Raji (cell line): ENCODE results near the gene TRDMT1.

Source experiments
- POLR2A ChIP-seq: IDR thresholded peaks from 2 replicates; pipeline ENCODE4 v1.6.1; 2011; ENCODE audit warnings: low read depth, low read length, control low read depth; ENCODE audit not compliant: insufficient read depth

The TRDMT1 gene

GRCh38 chr10:17179002-17179401, 22.5 kb downstream of the TRDMT1 start:
- TF ChIP-seq POLR2A = no peak

GRCh38 chr10:17178006-17178405, 23.5 kb downstream of the TRDMT1 start:
- no peak for TF ChIP-seq POLR2A

- TF ChIP-seq POLR2A = no peak
Measured at GRCh38 chr10:17177014-17177413, 24.5 kb downstream of the TRDMT1 start.

GRCh38 chr10:17176091-17176490, 25.4 kb downstream of the TRDMT1 start:
- no peak for TF ChIP-seq POLR2A

- no peak for TF ChIP-seq POLR2A
Measured at GRCh38 chr10:17175551-17175950, 25.9 kb downstream of the TRDMT1 start.

DNA sequence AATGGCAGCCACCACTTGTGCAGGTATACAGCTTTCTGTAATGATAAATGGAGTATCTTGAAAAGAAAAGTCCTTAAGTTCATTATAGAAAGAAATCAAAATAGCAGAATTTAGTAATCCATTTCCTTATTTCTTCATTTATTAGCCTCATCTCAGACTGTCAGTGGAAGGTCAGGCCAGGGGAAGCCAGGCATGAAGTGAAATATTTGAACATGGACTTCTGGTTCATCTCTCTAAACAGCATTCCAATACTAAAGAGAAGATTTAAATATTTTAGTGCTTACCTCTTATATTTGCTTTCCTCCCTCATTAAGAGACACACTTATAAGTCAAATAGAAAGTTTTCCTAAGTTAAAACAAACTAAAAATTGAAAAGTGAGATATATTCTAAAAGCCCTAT, 26.8 kb downstream of the TRDMT1 start:
- TF ChIP-seq POLR2A = no peak

DNA sequence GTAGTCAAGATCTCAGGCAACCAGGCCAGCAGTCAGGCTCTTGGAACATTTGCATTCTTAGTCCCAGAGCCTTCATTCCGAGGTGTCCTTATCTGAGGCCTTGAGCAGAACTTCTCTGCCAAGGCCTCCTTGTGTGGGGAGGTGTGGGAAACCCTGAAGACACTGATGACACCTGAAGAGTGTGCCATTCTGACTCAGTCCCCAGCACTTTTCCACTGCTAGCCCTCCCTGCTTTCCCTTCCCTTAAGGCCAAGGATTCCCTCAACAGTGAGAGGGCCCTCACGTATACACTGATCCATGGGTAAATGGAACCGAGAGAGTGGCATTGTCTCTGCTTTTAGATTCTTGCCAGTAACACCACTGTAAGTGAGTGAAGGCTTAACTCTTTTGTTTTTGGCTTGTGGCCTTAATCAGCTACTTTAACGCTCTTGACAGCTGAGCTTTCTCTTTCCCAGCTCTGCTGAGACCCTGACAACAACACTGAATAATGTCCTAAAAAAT, 30.3 kb downstream of the TRDMT1 start:
- TF ChIP-seq POLR2A = no peak

DNA sequence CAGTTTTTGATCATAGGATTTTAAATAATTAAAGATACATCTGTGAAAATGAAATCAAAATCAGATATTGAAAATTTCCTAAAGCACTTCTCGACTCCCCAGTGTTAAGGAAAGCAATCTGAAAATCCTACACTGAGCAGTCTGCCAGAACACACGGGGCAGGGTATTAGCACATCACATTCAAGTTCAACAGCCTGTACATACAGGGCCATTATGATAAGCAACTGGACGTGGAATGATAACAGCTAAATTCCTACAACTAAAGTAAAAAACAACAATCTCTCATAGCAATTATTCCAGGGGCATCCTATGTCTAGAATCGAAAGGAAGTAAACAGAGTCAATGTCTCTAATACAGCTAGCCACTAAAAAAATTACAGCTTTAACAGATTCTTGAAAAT, 31.7 kb downstream of the TRDMT1 start:
- TF ChIP-seq POLR2A = no peak

- no peak for TF ChIP-seq POLR2A
Measured at GRCh38 chr10:17166699-17167098, 34.8 kb downstream of the TRDMT1 start.

DNA sequence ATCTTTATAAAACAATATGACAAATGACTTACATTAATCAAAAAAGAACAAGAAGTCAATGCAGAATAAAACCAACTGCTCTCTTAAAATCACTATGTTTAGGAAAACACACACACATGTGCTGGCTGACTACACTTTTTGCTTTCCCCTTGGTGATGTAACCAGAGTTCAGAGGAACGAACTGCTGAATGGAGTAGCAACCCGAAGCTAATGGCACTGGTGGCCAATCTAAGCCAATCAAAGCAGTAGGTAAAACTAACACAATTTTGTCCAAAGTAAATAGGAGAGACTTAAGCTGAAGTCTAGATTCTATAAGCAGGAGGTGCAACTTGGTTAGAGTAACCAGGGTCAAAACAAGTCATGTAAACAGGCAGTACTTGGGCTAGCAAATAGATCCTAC, 38.6 kb downstream of the TRDMT1 start:
- TF ChIP-seq POLR2A = no peak

GRCh38 chr10:17161775-17162174, 39.7 kb downstream of the TRDMT1 start:
- no peak for TF ChIP-seq POLR2A

DNA sequence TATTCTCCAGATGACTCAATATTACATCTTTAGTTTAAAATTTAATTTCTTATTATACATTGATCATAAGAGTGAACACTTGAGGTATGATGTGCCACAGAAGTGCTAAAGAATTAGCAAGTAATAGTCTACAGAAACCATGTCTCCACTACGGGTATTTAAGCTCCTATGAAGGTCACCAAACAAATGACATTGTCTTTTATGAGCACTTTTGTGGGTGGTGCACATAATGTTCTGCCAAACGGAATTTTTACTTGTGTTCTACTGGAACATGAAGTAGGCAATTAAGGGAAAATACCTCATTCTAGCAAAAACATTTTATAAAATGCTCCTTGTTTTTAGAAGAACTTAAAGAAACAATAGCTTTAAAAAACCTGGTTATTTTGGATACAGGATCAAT, 44.4 kb downstream of the TRDMT1 start:
- TF ChIP-seq POLR2A = no peak

DNA sequence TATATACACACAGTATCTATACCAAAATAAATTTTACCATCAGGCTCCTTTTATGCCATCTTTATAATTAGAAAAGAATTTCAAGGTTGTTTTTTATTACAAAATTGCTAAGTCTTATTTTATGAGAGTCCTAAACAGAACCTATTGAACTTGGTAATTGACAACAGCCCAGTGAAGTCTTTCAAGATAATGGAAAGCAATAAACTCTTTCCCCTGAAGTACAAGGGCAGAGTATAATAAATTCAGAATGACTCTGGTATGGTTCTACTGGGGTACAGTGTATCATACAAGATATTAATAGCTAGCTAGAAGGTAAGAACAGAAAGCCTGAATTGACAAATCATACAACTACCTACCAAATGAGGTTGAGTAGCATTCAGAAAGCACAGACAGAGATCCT, 45.6 kb downstream of the TRDMT1 start:
- TF ChIP-seq POLR2A = no peak

GRCh38 chr10:17154116-17154515, 47.4 kb downstream of the TRDMT1 start:
- TF ChIP-seq POLR2A = no peak

DNA sequence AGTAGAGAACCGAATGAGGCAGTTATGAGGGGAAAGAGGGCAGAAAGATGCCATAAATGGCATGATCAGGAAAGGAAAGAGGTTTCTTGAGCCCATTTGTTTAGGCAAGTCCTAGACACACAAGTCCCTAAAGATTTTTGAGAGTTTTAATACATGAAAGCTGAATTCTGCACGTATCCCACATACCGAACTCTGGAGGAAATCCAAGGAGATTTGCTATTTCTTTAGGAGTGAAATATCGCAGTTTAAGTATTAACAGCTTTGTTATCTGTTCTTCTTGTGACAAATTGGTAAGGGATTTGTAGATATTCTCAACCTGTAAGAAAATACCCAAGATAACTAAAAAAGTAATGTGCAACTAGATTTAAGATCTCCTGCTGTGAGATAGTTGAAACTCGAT, 48.2 kb downstream of the TRDMT1 start:
- TF ChIP-seq POLR2A = no peak

- no peak for TF ChIP-seq POLR2A
Measured at GRCh38 chr10:17151716-17152115, 49.8 kb downstream of the TRDMT1 start.

DNA sequence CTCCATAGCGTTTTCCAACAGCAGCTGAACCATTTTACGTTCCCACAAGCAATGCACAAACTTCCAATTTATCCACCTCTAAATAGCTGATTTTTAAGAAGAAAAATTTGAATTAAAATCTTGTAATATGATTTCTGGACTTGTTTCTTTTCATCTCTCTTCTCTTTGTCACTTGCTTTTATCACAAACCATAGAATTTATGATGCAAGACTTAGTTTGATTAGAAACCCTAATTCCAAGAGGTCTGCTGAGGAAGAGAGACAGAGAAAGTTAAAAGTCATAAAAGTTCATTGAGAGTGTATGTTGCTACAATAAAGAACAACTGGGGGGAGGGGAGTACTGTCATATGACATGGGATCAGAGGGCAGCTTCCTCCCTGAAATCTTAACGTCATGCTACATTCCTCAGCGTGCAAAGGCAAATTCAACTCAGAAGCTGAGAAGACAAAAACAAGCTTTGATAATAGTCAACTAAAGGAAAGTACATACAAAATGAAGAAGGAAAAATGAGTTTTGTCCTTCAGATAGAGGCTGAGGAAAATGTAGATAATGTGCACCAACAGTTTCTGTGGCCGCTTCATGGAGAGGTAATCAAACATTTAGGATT, 53.5 kb downstream of the TRDMT1 start:
- no peak for TF ChIP-seq POLR2A
